Measurements from ENCODE around the gene GLS.

The GLS gene

DNA sequence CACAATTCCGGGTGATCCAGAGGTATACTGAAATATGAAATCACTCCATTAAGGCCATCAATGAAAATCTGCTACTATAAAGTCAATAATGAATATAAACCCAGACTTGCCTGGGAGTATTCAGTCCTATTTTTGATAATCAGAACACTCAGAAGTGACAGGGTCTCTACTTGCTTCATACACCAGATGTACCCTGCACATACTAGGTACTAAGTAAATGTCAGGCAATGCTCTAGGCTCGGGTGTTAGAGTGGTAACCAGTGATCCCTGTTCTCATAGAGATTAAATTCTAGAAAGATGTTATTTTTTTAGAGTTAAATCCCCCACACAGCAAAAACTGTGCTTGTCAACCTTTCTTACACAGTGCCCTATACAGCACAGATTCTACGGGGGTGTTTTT is 121.0 kb downstream of the GLS start:
- Histone ChIP-seq H3K4ac (ENCODE audit: low read depth in 1 of 2, low read length in 2 of 2) (no peak overlapping the region), H3K9me3 (ENCODE audit: control insufficient read depth, low read length) (no peaks in the 10 kb centered on the region), H3K27ac (ENCODE audit: low read length, poor library complexity, severe bottlenecking) (no peak overlapping the region), H3K14ac (ENCODE audit: low read length in 2 of 2) (no peak overlapping the region), H4K91ac (ENCODE audit: low read length) (no peak overlapping the region), H3K23ac (ENCODE audit: low read length in 2 of 2) (no peak overlapping the region), H3K36me3 (ENCODE audit: control insufficient read depth in 1 of 2, insufficient read depth in 2 of 2, low read depth in 1 of 2, low read length in 2 of 2) (peaks cover 41 to 100% of the 10 kb centered on the region in 2 experiments), H3K4me2 (ENCODE audit: low read length, poor library complexity, severe bottlenecking) (no peak overlapping the region), H3K18ac (ENCODE audit: low read depth in 1 of 2, low read length in 2 of 2) (no peak overlapping the region), H2BK120ac (ENCODE audit: low read depth, low read length) (no peak overlapping the region), H2BK15ac (ENCODE audit: low read depth, poor library complexity, severe bottlenecking) (no peak overlapping the region), H3K79me1 (replicated peaks; ENCODE audit: low read length, poor library complexity, severe bottlenecking) (peaks cover 30% of the 10 kb centered on the region), H2AFZ (ENCODE audit: low read depth, low read length) (no peak overlapping the region), H3K4me3 (ENCODE audit: insufficient read depth in 1 of 2, low read depth in 1 of 2, low read length in 2 of 2) (no peak overlapping the region), H2BK5ac (ENCODE audit: low read depth, low read length, poor library complexity, severe bottlenecking) (no peak overlapping the region), H3K27me3 (ENCODE audit: control insufficient read depth in 1 of 2, insufficient read depth in 1 of 2, low read length in 2 of 2) (no peaks in the 10 kb centered on the region), H3K4me1 (ENCODE audit: control insufficient read depth, insufficient read depth, low read depth, low read length) (no peaks in the 10 kb centered on the region), H2AK5ac (ENCODE audit: low read length, severe bottlenecking) (no peak overlapping the region), H2BK12ac (ENCODE audit: low read length in 2 of 2) (no peak overlapping the region), H4K8ac (ENCODE audit: low read length) (no peak overlapping the region), H3K9ac (ENCODE audit: low read length) (peak overlapping the region; percentile 39)
- WGBS, result 100% methylated on average over 1 of the region's 3 CpGs
- no peak for DNase-seq

DNA sequence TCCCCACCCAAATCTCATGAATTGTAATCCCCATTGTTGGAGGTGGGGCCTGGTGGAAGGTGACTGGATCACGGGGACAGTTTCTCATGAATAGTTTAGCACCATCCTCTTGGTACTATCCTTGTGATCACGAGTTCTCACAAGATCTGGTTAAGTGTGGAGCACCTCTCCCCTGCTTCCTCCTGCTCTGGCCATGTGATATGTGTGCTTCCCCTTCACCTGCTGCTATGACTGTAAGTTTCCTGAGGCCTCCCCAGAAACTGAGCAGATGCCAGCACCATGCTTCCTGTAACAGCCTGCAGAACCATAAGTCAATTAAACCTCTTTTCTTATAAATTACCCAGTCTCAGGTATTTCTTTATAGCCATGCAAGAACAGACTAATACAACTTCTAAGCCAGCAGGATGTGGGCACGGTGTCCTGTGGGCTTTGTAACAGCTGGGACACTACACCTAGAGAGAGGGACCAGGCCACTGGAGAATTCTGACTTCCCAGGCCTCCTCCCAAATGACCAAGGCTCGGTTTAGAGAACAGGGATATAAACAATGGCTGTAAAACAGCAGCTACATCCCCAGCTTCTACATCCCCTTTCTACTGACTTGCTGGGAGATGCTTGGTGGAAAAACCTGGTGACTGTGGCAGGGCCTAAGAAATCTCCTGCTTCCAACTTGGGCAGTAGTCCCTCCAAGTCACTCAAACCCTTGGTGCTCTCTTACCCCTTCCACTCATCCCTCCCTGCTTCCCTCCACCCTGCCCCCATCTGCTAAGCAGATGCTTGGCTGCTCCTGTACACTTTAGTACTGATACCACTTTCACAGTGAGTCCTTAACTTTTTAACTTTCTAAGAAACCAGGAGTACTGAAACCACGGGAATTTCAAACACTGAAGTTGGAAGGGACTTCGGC is 123.0 kb downstream of the GLS start:
- Histone ChIP-seq H3K9ac (ENCODE audit: low read length) (no peak overlapping the region), H3K9me3 (ENCODE audit: control insufficient read depth, low read length) (no peaks in the 10 kb centered on the region), H2BK120ac (ENCODE audit: low read depth, low read length) (no peak overlapping the region), H4K8ac (ENCODE audit: low read length) (no peak overlapping the region), H2BK15ac (ENCODE audit: low read depth, poor library complexity, severe bottlenecking) (no peak overlapping the region), H2AK5ac (ENCODE audit: low read length, severe bottlenecking) (no peak overlapping the region), H2AFZ (ENCODE audit: low read depth, low read length) (no peak overlapping the region), H3K27ac (ENCODE audit: low read length, poor library complexity, severe bottlenecking) (no peak overlapping the region), H3K23ac (ENCODE audit: low read length in 2 of 2) (no peak overlapping the region), H3K4me2 (ENCODE audit: low read length, poor library complexity, severe bottlenecking) (no peak overlapping the region), H3K18ac (ENCODE audit: low read depth in 1 of 2, low read length in 2 of 2) (no peak overlapping the region), H3K4me3 (ENCODE audit: insufficient read depth in 1 of 2, low read depth in 1 of 2, low read length in 2 of 2) (no peak overlapping the region), H3K4ac (ENCODE audit: low read depth in 1 of 2, low read length in 2 of 2) (no peak overlapping the region), H2BK5ac (ENCODE audit: low read depth, low read length, poor library complexity, severe bottlenecking) (no peak overlapping the region), H3K36me3 (ENCODE audit: control insufficient read depth in 1 of 2, insufficient read depth in 2 of 2, low read depth in 1 of 2, low read length in 2 of 2) (peaks cover 34 to 100% of the 10 kb centered on the region in 2 experiments), H2BK12ac (ENCODE audit: low read length in 2 of 2) (no peak overlapping the region), H3K27me3 (ENCODE audit: control insufficient read depth in 1 of 2, insufficient read depth in 1 of 2, low read length in 2 of 2) (no peaks in the 10 kb centered on the region), H4K91ac (ENCODE audit: low read length) (no peak overlapping the region), H3K14ac (ENCODE audit: low read length in 2 of 2) (no peak overlapping the region), H3K4me1 (ENCODE audit: control insufficient read depth, insufficient read depth, low read depth, low read length) (no peaks in the 10 kb centered on the region), H3K79me1 (replicated peaks; ENCODE audit: low read length, poor library complexity, severe bottlenecking) (peaks cover 25% of the 10 kb centered on the region)
- DNase-seq, result no peak
- 100% methylated on average over 5 of the region's 6 CpGs for WGBS

DNA sequence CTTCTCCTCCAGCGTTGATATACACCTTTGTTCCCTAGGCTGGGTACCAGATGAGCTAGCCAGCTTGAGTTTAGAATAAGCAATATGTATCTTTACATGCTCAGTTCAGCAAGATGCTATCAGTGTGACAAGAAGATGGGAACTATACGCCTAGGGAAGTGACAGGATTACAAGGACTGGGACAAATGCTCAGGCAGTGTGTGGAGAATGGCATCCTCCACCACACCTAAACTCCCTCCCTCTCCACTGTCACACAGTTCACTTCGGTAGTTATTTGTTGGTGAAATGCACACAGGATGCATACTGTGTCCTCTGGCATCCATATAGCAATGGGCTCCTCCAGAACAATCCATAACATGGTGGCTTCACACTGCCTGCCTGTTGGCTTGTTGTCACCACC is 125.7 kb downstream of the GLS start:
- peaks cover 5% of the 10 kb centered on the region for H3K4me1 ChIP-seq (ENCODE audit: control insufficient read depth, insufficient read depth, low read depth, low read length)
- H3K14ac ChIP-seq (ENCODE audit: low read length in 2 of 2), result no peak overlapping the region
- peaks cover 18% of the 10 kb centered on the region for H3K79me1 ChIP-seq (replicated peaks; ENCODE audit: low read length, poor library complexity, severe bottlenecking)
- H3K36me3 ChIP-seq (ENCODE audit: control insufficient read depth in 1 of 2, insufficient read depth in 2 of 2, low read depth in 1 of 2, low read length in 2 of 2), result peaks cover 31 to 100% of the 10 kb centered on the region in 2 experiments
- H2BK15ac ChIP-seq (ENCODE audit: low read depth, poor library complexity, severe bottlenecking), result no peak overlapping the region
- no peak overlapping the region for H3K27ac ChIP-seq (ENCODE audit: low read length, poor library complexity, severe bottlenecking)
- no peak overlapping the region for H2AK5ac ChIP-seq (ENCODE audit: low read length, severe bottlenecking)
- no peak overlapping the region for H3K23ac ChIP-seq (ENCODE audit: low read length in 2 of 2)
- H2BK120ac ChIP-seq (ENCODE audit: low read depth, low read length), result no peak overlapping the region
- H3K27me3 ChIP-seq (ENCODE audit: control insufficient read depth in 1 of 2, insufficient read depth in 1 of 2, low read length in 2 of 2), result no peaks in the 10 kb centered on the region
- H3K9ac ChIP-seq (ENCODE audit: low read length), result no peak overlapping the region
- no peak overlapping the region for H2BK5ac ChIP-seq (ENCODE audit: low read depth, low read length, poor library complexity, severe bottlenecking)
- H3K18ac ChIP-seq (ENCODE audit: low read depth in 1 of 2, low read length in 2 of 2), result no peak overlapping the region
- no peak overlapping the region for H3K4me2 ChIP-seq (ENCODE audit: low read length, poor library complexity, severe bottlenecking)
- no peaks in the 10 kb centered on the region for H3K9me3 ChIP-seq (ENCODE audit: control insufficient read depth, low read length)
- H2BK12ac ChIP-seq (ENCODE audit: low read length in 2 of 2), result no peak overlapping the region
- no peak for DNase-seq
- H3K4ac ChIP-seq (ENCODE audit: low read depth in 1 of 2, low read length in 2 of 2), result no peak overlapping the region
- H4K8ac ChIP-seq (ENCODE audit: low read length), result no peak overlapping the region
- H2AFZ ChIP-seq (ENCODE audit: low read depth, low read length), result no peak overlapping the region
- H4K91ac ChIP-seq (ENCODE audit: low read length), result no peak overlapping the region
- WGBS, result 95% methylated on average over 2 of the region's 3 CpGs
- H3K4me3 ChIP-seq (ENCODE audit: insufficient read depth in 1 of 2, low read depth in 1 of 2, low read length in 2 of 2), result no peak overlapping the region

DNA sequence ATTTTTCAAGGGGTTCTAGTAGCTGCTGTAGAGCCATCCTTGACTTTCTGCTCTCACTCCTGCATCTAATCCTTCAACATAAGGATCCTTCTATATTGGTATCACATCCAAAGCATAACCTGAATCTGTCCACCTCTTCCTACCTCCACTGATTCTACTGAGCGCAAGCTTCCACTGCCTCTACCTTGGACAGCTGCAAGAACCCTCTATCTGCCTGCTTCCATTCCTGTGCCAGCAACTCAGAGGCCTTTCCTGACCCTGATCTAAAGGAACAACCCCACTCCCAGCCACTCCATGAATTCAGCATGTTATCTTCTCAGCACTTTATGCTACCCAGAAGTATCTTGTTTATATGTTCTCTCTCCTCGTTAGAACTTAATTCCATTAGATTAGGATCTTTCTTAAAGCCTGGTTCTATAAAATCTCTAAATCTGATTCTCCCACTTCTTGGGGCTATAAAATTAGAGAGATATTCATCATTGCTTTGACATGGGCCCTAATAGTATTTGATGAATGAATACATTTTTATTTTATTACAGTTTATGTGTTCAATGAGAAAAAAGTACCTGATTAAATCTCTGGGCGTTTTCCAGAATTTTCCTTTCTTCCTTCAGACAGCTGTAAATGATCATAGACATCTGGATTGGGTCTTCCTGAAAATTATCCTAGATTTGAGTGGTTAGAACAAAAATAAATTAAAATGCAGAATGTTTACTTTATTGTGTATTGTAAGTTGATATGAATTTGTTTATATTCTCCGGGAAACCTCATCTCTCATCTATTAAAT is 126.6 kb downstream of the GLS start:
- no peak overlapping the region for H3K23ac ChIP-seq (ENCODE audit: low read length in 2 of 2)
- no peak for DNase-seq
- no peak overlapping the region for H2BK120ac ChIP-seq (ENCODE audit: low read depth, low read length)
- H2BK15ac ChIP-seq (ENCODE audit: low read depth, poor library complexity, severe bottlenecking), result no peak overlapping the region
- no peak overlapping the region for H3K14ac ChIP-seq (ENCODE audit: low read length in 2 of 2)
- H3K27me3 ChIP-seq (ENCODE audit: control insufficient read depth in 1 of 2, insufficient read depth in 1 of 2, low read length in 2 of 2), result no peaks in the 10 kb centered on the region
- H3K79me1 ChIP-seq (replicated peaks; ENCODE audit: low read length, poor library complexity, severe bottlenecking), result peaks cover 18% of the 10 kb centered on the region
- H2AFZ ChIP-seq (ENCODE audit: low read depth, low read length), result no peak overlapping the region
- H3K9ac ChIP-seq (ENCODE audit: low read length), result peak overlapping the region; percentile 19
- H3K4me1 ChIP-seq (ENCODE audit: control insufficient read depth, insufficient read depth, low read depth, low read length), result peaks cover 10% of the 10 kb centered on the region
- no peaks in the 10 kb centered on the region for H3K9me3 ChIP-seq (ENCODE audit: control insufficient read depth, low read length)
- 100% methylated on average over 1 of the region's 4 CpGs for WGBS
- H3K4me2 ChIP-seq (ENCODE audit: low read length, poor library complexity, severe bottlenecking), result no peak overlapping the region
- no peak overlapping the region for H3K4me3 ChIP-seq (ENCODE audit: insufficient read depth in 1 of 2, low read depth in 1 of 2, low read length in 2 of 2)
- no peak overlapping the region for H2BK12ac ChIP-seq (ENCODE audit: low read length in 2 of 2)
- H3K27ac ChIP-seq (ENCODE audit: low read length, poor library complexity, severe bottlenecking), result no peak overlapping the region
- no peak overlapping the region for H3K4ac ChIP-seq (ENCODE audit: low read depth in 1 of 2, low read length in 2 of 2)
- H4K8ac ChIP-seq (ENCODE audit: low read length), result no peak overlapping the region
- H2AK5ac ChIP-seq (ENCODE audit: low read length, severe bottlenecking), result no peak overlapping the region
- peaks cover 37 to 99% of the 10 kb centered on the region in 2 experiments for H3K36me3 ChIP-seq (ENCODE audit: control insufficient read depth in 1 of 2, insufficient read depth in 2 of 2, low read depth in 1 of 2, low read length in 2 of 2)
- H3K18ac ChIP-seq (ENCODE audit: low read depth in 1 of 2, low read length in 2 of 2), result no peak overlapping the region
- no peak overlapping the region for H2BK5ac ChIP-seq (ENCODE audit: low read depth, low read length, poor library complexity, severe bottlenecking)
- H4K91ac ChIP-seq (ENCODE audit: low read length), result no peak overlapping the region

Measured in mesenchymal stem cell (in vitro differentiated cells and primary cell).